Glutamatergic neuron (in vitro differentiated cells): Measurements from ENCODE around the gene KAT5. TPM values are rescaled to one million over a fixed set of nuclear protein-coding genes. Genes with fewer than 3 reads are reported as not detected.
"Not testable (repeated sequence)": the region's sequence is repeated elsewhere in the genome, so short reads cannot be mapped to it uniquely, and the experiment has no call there.

ENCODE experiments used
- DNase-seq: peaks from one replicate; pipeline ENCODE4 v3.0.0; 2022
- H3K27ac Mint-ChIP-seq: one replicate; pipeline ENCODE4 v1.8.0; 2020; ENCODE audit warnings: mild to moderate bottlenecking, mixed read lengths, inconsistent platforms; ENCODE audit not compliant: unreplicated experiment
- H3K27me3 Mint-ChIP-seq: one replicate; pipeline ENCODE4 v1.8.0; 2020; ENCODE audit warnings: mild to moderate bottlenecking, moderate library complexity, mixed read lengths, inconsistent platforms; ENCODE audit not compliant: unreplicated experiment
- H3K36me3 Mint-ChIP-seq: one replicate; pipeline ENCODE4 v1.8.0; 2020; ENCODE audit warnings: mild to moderate bottlenecking, mixed read lengths, inconsistent platforms; ENCODE audit not compliant: unreplicated experiment
- H3K4me1 Mint-ChIP-seq: one replicate; pipeline ENCODE4 v1.8.0; 2020; ENCODE audit warnings: mild to moderate bottlenecking, low read depth, mixed read lengths, inconsistent platforms; ENCODE audit not compliant: unreplicated experiment
- H3K4me3 Mint-ChIP-seq: one replicate; pipeline ENCODE4 v1.8.0; 2020; ENCODE audit warnings: mild to moderate bottlenecking, mixed read lengths, inconsistent platforms; ENCODE audit not compliant: unreplicated experiment
- H3K9me3 Mint-ChIP-seq: one replicate; pipeline ENCODE4 v1.8.0; 2020; ENCODE audit warnings: mild to moderate bottlenecking, moderate library complexity, mixed read lengths, inconsistent platforms; ENCODE audit not compliant: unreplicated experiment
- total RNA-seq: library from RNA; stranded (reverse); fragmentation: NEBNext Ultra II Directional; extraction: Animal tissue kit (Norgen Biotek cat#: 25700); gene quantifications from one replicate; pipeline ENCODE4 v1.2.1, GENCODE V29; 2021; ENCODE audit not compliant: unreplicated experiment
- TF ChIP-seq, protein P1 (sequence below): fragments of 200-600 bp; sonication (generic); IDR thresholded peaks from one replicate; pipeline ENCODE4 v1.5.0; 2021; ENCODE audit not compliant: partially characterized antibody, unreplicated experiment

Gene KAT5
- total RNA-seq, 1 donor from 2014 or later = 71.3 TPM

DNA sequence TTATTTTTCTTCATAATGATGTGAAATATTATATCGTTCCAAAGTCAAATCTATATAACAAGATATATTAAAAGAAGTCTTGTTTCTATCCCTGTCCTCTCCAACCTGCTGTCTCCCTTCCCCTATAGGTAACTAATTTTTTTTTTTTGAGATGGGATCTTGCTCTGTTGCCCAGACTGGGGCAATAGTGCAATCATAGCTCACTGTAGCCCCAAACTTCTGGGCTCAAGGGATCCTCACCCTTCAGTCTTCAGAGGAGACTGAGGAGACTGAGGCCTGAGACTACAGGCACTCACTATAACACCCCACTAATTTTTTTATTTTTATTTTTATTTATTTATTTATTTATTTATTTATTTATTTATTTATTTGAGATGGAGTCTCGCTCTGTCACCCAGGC, 39.1 kb upstream of the KAT5 start:
- Mint-ChIP-seq H3K4me3 (no peak overlapping the region), H3K9me3 (no peaks in the 10 kb centered on the region), H3K4me1 (no peaks in the 10 kb centered on the region), H3K36me3 (no peaks in the 10 kb centered on the region), H3K27ac (no peak overlapping the region), H3K27me3 (no peaks in the 10 kb centered on the region)
- TF ChIP-seq, protein P1, sequence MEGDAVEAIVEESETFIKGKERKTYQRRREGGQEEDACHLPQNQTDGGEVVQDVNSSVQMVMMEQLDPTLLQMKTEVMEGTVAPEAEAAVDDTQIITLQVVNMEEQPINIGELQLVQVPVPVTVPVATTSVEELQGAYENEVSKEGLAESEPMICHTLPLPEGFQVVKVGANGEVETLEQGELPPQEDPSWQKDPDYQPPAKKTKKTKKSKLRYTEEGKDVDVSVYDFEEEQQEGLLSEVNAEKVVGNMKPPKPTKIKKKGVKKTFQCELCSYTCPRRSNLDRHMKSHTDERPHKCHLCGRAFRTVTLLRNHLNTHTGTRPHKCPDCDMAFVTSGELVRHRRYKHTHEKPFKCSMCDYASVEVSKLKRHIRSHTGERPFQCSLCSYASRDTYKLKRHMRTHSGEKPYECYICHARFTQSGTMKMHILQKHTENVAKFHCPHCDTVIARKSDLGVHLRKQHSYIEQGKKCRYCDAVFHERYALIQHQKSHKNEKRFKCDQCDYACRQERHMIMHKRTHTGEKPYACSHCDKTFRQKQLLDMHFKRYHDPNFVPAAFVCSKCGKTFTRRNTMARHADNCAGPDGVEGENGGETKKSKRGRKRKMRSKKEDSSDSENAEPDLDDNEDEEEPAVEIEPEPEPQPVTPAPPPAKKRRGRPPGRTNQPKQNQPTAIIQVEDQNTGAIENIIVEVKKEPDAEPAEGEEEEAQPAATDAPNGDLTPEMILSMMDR = no peak
- DNase-seq = no peak

DNA sequence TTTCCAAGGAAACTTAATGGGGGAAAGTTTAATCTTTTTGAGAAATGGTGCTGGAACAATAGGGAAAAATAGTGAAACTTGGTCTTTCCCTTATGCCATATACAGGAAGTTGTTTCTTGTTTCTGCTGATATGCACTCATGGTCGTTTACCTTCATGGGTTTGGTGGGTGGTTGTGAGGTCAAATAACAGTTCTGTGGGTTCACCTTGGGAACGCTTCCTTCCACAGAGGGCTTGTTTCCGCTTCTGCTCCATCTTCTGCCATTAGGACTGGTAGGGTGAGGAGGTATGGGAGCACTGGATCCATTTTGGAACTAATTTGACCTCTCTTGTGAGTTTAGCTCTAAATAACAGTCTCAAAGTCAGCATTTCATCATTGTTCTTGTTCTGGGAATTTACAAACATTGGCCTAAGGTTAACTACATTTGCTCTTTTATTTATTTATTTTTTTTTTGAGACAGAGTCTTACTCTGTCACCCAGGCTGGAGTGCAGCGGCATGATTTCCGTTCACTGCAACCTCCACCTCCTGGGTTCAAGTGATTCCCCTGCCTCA, 31.8 kb upstream of the KAT5 start:
- H3K4me1 Mint-ChIP-seq = no peaks in the 10 kb centered on the region
- TF ChIP-seq, protein P1 = no peak
- H3K27ac Mint-ChIP-seq = no peak overlapping the region
- DNase-seq = no peak
- H3K9me3 Mint-ChIP-seq = no peaks in the 10 kb centered on the region
- H3K36me3 Mint-ChIP-seq = no peaks in the 10 kb centered on the region
- no peak overlapping the region for H3K4me3 Mint-ChIP-seq
- no peaks in the 10 kb centered on the region for H3K27me3 Mint-ChIP-seq

DNA sequence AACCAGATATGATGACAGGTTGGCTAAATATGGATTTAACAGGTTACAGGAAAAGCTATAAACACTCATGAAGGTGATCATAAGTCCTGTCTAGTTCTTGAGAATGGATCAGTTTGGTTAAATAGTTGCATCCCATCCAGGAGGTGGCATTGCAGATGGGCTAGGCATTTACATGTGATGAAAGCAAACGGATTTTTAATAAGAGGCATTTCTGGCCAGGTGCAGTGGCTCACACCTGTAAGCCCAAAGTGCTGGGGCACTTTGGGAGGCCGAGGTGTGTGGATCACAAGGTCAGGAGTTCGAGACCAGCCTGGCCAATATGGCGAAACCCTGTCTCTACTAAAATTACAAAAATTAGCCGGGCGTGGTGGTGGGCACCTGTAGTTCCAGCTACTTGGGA, 28.6 kb upstream of the KAT5 start:
- H3K4me1 Mint-ChIP-seq, H3K9me3 Mint-ChIP-seq, H3K4me3 Mint-ChIP-seq, H3K36me3 Mint-ChIP-seq, H3K27ac Mint-ChIP-seq, H3K27me3 Mint-ChIP-seq, DNase-seq: not testable (repeated sequence)

DNA sequence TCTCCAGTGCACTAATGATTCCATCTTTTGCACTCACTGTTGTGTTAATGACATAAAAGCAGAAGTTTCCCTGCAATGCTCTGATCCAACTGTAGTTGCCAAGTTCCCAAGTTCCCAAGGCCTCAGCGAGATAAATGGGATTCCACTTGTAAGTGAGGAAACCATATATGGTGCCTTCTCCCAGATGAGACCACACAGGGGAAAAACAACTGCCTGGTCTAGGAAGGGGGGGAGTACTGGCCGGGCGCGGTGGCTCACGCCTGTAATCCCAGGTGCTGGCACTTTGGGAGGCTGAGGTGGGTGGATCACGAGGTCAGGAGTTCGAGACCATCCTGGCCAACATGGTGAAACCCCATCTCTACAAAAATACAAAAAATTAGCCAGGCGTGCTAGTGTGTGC, 26.1 kb upstream of the KAT5 start:
- H3K4me1 Mint-ChIP-seq = peaks cover 1% of the 10 kb centered on the region
- TF ChIP-seq, protein P1 = no peak
- H3K9me3 Mint-ChIP-seq = peaks cover 1% of the 10 kb centered on the region
- no peaks in the 10 kb centered on the region for H3K27me3 Mint-ChIP-seq
- no peak overlapping the region for H3K4me3 Mint-ChIP-seq
- DNase-seq = no peak
- H3K36me3 Mint-ChIP-seq = no peaks in the 10 kb centered on the region
- no peak overlapping the region for H3K27ac Mint-ChIP-seq

- DNase-seq, H3K4me1 Mint-ChIP-seq, H3K4me3 Mint-ChIP-seq, H3K27me3 Mint-ChIP-seq, H3K27ac Mint-ChIP-seq, H3K9me3 Mint-ChIP-seq, H3K36me3 Mint-ChIP-seq: not testable (repeated sequence)
Observed at GRCh38 chr11:65691847-65692246, 20.2 kb upstream of the KAT5 start.

DNA sequence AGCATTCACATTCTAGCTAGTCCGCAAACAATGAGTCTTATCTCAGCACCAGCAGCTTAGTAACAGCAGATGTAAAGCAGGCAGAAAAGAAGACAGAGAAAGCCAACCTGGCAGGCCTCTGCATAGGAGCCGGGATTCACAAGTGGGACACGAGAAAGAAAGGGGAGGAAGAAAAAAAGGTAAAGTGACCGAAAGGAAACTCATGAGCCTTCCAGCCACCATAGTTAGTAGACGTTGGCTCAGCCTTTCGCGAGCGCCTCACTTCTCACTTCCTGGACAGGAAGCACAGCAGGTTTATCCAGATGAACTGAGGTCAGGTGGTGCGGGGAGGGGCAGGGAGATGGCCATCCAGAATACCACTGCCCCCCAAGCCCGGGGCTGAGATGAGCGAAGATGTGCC, 19.7 kb upstream of the KAT5 start:
- H3K4me3 Mint-ChIP-seq = no peak overlapping the region
- DNase-seq = no peak
- TF ChIP-seq, protein P1 = no peak

More for the DNA sequence above, 19.7 kb upstream of the KAT5 start:
- H3K9me3 Mint-ChIP-seq = no peaks in the 10 kb centered on the region
- H3K4me1 Mint-ChIP-seq = peaks cover 1% of the 10 kb centered on the region
- H3K27ac Mint-ChIP-seq = no peak overlapping the region
- no peaks in the 10 kb centered on the region for H3K36me3 Mint-ChIP-seq
- H3K27me3 Mint-ChIP-seq = no peaks in the 10 kb centered on the region
